Measurements from ENCODE around the gene HACD1.

GRCh38 chr10:17561111-17561510, 56.1 kb downstream of the HACD1 start:
- no peak for TF ChIP-seq CTCF (conservative IDR thresholded peaks at IDR 0.05 in 1 of 2, IDR thresholded peaks at IDR 0.05 in 1 of 2; ENCODE audit: low read depth in 1 of 2, low read length in 2 of 2)
- TF ChIP-seq EZH2 (IDR thresholded peaks at IDR 0.05; ENCODE audit: low read length, missing control alignments), result no peak

Data from fibroblast of lung (primary cell).